ENCODE results near the gene HMMR. TPM values are rescaled to one million over a fixed set of nuclear protein-coding genes. Genes with fewer than 3 reads are reported as not detected.

HMMR gene
- total RNA-seq, 1 donor from 2014 or later: 38.5 TPM

DNA sequence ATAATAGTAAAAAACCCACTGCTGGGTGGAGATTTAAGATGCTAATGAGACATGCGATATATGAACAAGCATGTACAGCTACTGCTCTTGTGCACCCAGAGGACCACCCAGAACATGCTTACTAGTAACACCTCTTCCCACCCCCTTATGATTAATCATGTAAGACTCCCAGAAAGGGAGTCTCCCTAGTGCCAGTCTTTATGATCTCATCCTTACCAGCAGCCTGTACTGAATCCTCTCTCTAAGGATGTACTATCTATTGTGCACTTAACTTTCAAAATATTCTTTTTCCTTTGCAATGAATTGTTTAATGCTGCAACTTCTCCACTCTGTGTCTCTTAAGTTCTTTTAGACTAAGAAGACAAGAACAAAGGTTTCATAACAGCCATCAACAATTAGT lies 35.9 kb downstream of the HMMR start:
- H3K4me1 Mint-ChIP-seq: no peaks in the 10 kb centered on the region
- no peak overlapping the region for H3K27ac Mint-ChIP-seq (ENCODE audit: unreplicated experiment)
- TF ChIP-seq CTCF (conservative IDR thresholded peaks at IDR 0.05): no peak
- H3K9me3 Mint-ChIP-seq: peaks cover 8% of the 10 kb centered on the region
- H3K4me3 Mint-ChIP-seq: no peak overlapping the region
- peaks cover 16% of the 10 kb centered on the region for H3K36me3 Mint-ChIP-seq (ENCODE audit: low read depth)
- DNase-seq (ENCODE audit: low read depth, low spot score): no peak
- H3K27me3 Mint-ChIP-seq (ENCODE audit: low read depth): no peaks in the 10 kb centered on the region

DNA sequence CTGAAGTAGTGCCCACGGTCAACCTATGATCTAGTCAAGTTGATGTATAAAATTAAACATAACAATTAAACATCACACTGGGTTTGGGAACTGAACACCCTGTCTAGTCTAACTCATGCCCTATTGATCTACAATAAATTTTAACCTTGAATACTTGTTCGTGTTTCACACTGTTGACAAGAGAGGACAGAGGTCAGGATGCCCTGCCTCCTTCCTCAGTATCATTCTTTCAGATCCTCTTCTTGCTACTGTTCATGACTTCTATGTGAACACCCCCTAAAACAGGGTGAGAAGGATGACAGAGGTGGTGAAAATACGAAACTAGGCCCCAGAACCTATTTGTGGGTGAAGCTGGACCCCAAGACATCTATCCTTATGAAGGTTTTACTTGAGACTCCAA lies 36.9 kb downstream of the HMMR start:
- no peak for TF ChIP-seq CTCF (conservative IDR thresholded peaks at IDR 0.05)
- DNase-seq (ENCODE audit: low read depth, low spot score): no peak
- no peak overlapping the region for H3K4me3 Mint-ChIP-seq
- no peaks in the 10 kb centered on the region for H3K27me3 Mint-ChIP-seq (ENCODE audit: low read depth)
- H3K27ac Mint-ChIP-seq (ENCODE audit: unreplicated experiment): no peak overlapping the region
- peaks cover 8% of the 10 kb centered on the region for H3K9me3 Mint-ChIP-seq
- H3K36me3 Mint-ChIP-seq (ENCODE audit: low read depth): peaks cover 15% of the 10 kb centered on the region
- H3K4me1 Mint-ChIP-seq: peaks cover under 1% of the 10 kb centered on the region

- TF ChIP-seq CTCF (conservative IDR thresholded peaks at IDR 0.05): no peak
- peaks cover 6% of the 10 kb centered on the region for H3K36me3 Mint-ChIP-seq (ENCODE audit: low read depth)
- no peak for DNase-seq (ENCODE audit: low read depth, low spot score)
- no peaks in the 10 kb centered on the region for H3K27me3 Mint-ChIP-seq (ENCODE audit: low read depth)
- peaks cover 8% of the 10 kb centered on the region for H3K9me3 Mint-ChIP-seq
- peaks cover 9% of the 10 kb centered on the region for H3K4me1 Mint-ChIP-seq
- H3K4me3 Mint-ChIP-seq: no peak overlapping the region
- no peak overlapping the region for H3K27ac Mint-ChIP-seq (ENCODE audit: unreplicated experiment)
Observed at GRCh38 chr5:163498886-163499285, 38.5 kb downstream of the HMMR start.

DNA sequence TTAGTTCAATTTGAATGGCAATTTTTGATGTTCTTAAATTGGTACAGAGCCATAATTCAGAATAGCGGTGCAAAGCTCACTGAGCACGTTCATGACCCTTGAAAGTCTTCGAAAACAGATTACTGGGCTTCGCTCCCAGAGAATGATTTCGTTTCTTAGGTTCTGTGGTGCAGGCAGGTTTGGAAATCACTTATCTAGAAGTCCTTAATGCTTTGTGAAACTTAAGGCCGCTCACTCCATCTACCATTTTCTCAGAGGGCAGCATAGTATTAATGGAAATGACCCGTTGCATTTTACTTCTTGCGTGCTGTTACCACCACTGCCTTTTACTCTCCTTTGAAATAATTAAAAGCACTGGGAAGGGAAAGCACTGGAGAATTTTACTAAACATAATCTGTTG lies 42.1 kb downstream of the HMMR start:
- Mint-ChIP-seq H3K9me3 (no peaks in the 10 kb centered on the region), H3K4me3 (peak overlapping the region; percentile 100), H3K4me1 (peaks cover 34% of the 10 kb centered on the region), H3K27ac (ENCODE audit: unreplicated experiment) (peak overlapping the region; percentile 100), H3K36me3 (ENCODE audit: low read depth) (peaks cover 3% of the 10 kb centered on the region), H3K27me3 (ENCODE audit: low read depth) (peaks cover 4% of the 10 kb centered on the region)
- DNase-seq (ENCODE audit: low read depth, low spot score): no peak
- no peak for TF ChIP-seq CTCF (conservative IDR thresholded peaks at IDR 0.05)

- H3K4me3 Mint-ChIP-seq: peak overlapping the region; percentile 100
- no peak for TF ChIP-seq CTCF (conservative IDR thresholded peaks at IDR 0.05)
- H3K27ac Mint-ChIP-seq (ENCODE audit: unreplicated experiment): peak overlapping the region; percentile 100
- peaks cover 42% of the 10 kb centered on the region for H3K4me1 Mint-ChIP-seq
- peaks cover 4% of the 10 kb centered on the region for H3K27me3 Mint-ChIP-seq (ENCODE audit: low read depth)
- peak; percentile 62 for DNase-seq (ENCODE audit: low read depth, low spot score)
- H3K36me3 Mint-ChIP-seq (ENCODE audit: low read depth): peaks cover 3% of the 10 kb centered on the region
- no peaks in the 10 kb centered on the region for H3K9me3 Mint-ChIP-seq
Observed at GRCh38 chr5:163503106-163504078, 43.0 kb downstream of the HMMR start.

Data from neural crest cell (in vitro differentiated cells).